NCI-H345 treated with DMSO at 0.1 percent for 48 hours (cell line): Measurements from ENCODE around the gene GGA2.
"Not testable (repeated sequence)": the region's sequence is repeated elsewhere in the genome, so short reads cannot be mapped to it uniquely, and the experiment has no call there.

Experiments used
- DNase-seq: peaks from one replicate; lab custom pipeline; 2025; ENCODE audit not compliant: unreplicated experiment; lab: John Stamatoyannopoulos, UW

Gene GGA2

GRCh38 chr16:23504453-23505179, 5.7 kb downstream of the GGA2 start:
- DNase-seq = no peak

- DNase-seq = no peak
Measured at GRCh38 chr16:23504076-23504452, 6.2 kb downstream of the GGA2 start.

GRCh38 chr16:23502466-23502865, 7.8 kb downstream of the GGA2 start:
- DNase-seq = no peak

GRCh38 chr16:23501291-23501690, 9.0 kb downstream of the GGA2 start:
- no peak for DNase-seq

GRCh38 chr16:23500862-23501225, 9.4 kb downstream of the GGA2 start:
- DNase-seq = no peak

- DNase-seq = no peak
Measured at GRCh38 chr16:23500212-23500861, 10.0 kb downstream of the GGA2 start.

- no peak for DNase-seq
Measured at GRCh38 chr16:23499801-23500200, 10.5 kb downstream of the GGA2 start.

GRCh38 chr16:23498863-23499262, 11.4 kb downstream of the GGA2 start:
- DNase-seq = no peak

- DNase-seq = no peak
Measured at GRCh38 chr16:23497543-23497868, 12.8 kb downstream of the GGA2 start.

DNA sequence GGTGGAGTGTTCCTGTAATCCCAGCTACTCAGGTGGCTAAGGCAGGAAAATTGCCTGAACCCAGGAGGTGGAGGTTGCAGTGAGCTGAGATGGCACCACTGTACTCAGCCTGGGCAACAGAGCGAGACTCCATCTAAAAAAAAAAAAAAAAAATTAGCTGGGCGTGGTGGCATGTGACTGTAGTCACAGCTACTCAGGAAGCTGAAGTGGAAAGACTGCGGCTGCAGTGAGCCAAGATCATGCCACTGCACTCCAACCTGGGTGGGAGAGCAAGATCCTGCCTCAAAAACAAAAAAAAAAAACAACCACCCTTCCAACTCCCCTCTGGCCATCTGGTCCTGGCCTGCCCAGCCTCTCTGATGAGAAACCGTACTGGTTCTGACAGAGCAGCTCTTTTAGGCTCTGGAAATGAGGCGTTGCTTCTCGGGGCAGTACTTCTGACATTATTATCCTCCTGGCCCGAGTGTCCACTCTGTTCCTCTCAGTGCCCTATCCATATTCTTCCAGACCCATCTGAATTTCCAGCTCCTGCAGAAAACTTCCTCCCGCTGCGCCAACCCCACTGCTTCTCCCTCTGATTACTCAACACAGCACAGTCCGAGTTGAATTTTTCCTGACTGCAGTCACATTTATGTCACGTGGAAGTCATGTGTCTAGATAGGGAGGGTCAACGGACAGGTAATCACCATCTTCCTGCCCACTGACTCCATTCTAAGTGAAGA, 13.3 kb downstream of the GGA2 start:
- no peak for DNase-seq

- no peak for DNase-seq
Measured at GRCh38 chr16:23495671-23496070, 14.6 kb downstream of the GGA2 start.

- no peak for DNase-seq
Measured at GRCh38 chr16:23494188-23494587, 16.1 kb downstream of the GGA2 start.

GRCh38 chr16:23491490-23492391, 18.6 kb downstream of the GGA2 start:
- no peak for DNase-seq

DNA sequence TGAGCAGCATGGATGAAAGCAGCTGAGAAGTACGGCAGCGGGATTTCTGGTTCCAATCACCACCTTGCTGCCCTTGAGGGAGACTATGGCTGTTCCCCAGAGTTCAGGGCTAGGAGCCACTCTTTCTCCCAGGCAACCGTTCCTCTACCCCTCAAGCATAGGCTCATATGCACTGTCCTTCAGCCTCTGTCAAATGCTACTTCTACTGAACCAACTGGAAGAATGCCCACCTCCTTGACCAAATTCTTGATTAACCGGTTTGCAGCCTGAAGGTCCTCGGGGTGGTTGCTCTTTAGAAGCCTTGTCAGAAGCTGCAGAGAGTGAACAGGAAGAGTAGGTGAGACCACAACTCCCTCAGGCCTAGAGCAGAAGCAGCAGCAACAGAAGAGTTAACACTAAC, 23.8 kb downstream of the GGA2 start:
- no peak for DNase-seq

DNA sequence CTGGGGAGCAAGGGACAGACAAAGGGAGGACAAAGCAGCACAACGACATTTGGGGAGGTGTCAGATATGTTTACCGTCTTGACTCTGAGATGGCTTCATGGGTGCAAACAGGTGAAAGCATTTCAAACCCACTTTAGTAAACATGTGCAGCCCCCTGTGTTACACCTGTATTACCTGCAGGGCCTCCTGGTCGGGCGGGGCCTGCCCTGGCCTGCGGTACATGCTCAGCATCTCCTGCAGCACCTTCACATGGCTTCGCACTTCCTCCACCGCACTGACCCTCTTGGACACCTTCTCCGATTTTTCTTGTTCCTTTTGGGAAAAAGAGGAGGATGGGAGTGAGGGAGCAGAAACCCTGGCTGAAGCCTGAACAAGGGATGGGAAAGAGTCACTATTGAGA, 24.5 kb downstream of the GGA2 start:
- no peak for DNase-seq

DNA sequence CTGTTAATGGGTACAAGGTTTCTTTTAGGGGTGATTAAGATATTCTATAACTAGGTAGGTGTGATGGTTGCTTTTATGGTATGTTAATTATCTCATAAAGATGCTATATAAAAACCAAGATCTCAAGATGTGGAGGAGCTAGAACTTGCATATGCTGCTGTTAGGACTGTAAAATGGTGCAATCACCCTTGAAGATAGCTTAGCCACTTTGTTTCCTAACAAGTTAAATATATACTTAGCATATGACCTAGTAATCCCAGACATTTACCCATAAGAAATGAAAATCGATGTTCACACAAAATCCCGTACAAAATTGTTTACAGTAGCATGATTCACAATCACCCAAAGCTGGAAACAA, 25.1 kb downstream of the GGA2 start:
- DNase-seq = no peak

GRCh38 chr16:23484510-23485256, 25.6 kb downstream of the GGA2 start:
- DNase-seq = no peak

DNA sequence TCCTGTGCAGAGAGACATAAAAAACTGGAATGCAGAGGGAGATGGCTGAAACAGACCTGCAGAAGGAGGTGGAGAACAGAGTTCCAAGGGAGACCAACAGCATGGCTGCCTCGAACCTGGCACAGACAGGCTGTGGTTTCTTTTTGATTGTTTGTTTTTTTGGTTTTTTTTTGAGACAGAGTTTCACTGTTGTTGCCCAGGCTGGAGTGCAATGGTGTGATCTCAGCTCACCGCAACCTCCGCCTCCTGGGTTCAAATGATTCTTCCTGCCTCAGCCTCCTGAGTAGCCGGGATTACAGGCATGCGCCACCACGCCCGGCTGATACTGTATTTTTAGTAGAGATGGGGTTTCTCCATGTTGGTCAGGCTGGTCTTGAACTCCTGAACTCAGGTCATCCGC, 26.8 kb downstream of the GGA2 start:
- not testable (repeated sequence) for DNase-seq

GRCh38 chr16:23482778-23483177, 27.5 kb downstream of the GGA2 start:
- no peak for DNase-seq

DNA sequence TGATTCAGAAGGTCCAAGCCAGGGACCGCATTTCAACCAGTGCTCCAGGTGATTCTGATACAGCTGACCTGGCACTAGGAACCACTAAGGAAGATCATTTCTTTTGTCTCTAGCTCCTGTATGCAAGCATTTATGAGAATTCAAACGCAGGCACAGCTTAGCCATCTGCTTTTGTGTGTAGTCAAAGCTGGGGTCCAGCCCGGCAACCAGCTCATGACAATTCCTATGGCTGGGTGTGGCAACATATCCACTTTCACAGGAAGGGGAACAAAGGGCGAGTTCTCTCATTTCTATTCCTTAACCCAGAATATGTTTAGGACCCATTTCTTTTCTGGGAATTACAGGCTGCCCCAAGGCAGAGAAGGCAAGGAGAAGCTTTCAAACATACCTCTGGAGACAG, 30.0 kb downstream of the GGA2 start:
- no peak for DNase-seq

DNA sequence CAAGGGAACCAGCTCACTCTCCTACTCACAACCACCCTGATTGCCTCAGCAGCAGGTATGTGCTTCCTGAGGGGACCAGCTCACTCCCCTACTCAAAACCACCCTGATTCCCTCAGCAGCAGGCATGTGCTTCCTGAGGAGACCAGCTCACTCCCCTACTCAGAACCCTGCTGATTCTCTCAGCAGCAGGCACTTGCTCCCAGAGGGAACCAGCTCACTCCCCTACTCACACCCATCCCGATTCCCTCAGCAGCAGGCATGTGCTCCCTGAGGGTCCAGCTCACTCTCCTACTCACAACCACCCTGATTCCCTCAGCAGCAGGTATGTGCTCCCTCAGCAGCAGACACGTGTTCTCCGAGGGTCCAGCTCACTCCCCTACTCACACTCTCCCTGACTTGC, 31.2 kb downstream of the GGA2 start:
- DNase-seq = no peak
